NCI-H2227 (cell line): ENCODE results near the gene SLC44A2.
"Not testable (repeated sequence)": the region's sequence is repeated elsewhere in the genome, so short reads cannot be mapped to it uniquely, and the experiment has no call there.

Experiments used
- DNase-seq: peaks from one replicate; lab custom pipeline; 2025; ENCODE audit not compliant: unreplicated experiment; lab: John Stamatoyannopoulos, UW

The SLC44A2 gene

DNA sequence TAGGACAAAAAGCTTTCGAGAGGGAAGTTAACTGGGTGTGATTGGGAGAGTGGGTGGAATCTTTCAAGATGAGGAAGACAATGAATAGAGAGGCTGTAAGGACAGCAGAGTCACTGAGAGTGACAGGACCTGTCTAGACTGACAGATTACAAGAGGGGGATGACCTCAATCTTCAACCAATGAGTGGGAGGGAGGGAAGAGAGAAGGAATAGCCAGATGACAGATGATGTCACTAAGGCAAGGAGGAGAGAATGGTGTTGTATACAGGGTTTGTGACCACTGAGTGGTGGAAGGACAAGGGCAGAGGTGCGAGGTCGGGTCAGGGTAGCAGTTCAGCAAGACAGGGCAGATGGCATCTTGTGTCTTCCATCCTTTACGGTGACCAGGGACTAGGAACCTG lies 23.0 kb downstream of the SLC44A2 start:
- DNase-seq = no peak

DNA sequence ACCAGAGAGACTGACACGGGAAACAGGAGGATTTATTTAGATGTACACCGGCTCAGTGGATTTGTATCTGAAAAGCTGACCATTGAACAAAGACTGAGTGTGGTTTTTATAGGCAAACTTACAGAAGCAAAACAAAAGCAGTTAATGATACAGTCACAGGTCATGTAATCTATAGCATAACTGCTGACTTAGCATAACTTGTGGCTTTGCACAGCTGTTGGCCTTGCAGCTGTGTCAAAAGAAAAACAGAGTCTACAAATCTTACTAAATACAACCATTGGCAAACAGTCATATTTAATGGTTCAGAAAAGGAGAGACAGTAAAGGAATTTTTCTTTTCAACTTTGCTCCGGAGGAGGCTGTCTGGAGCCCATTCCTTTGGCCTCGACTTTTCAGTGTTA lies 26.5 kb downstream of the SLC44A2 start:
- no peak for DNase-seq

DNA sequence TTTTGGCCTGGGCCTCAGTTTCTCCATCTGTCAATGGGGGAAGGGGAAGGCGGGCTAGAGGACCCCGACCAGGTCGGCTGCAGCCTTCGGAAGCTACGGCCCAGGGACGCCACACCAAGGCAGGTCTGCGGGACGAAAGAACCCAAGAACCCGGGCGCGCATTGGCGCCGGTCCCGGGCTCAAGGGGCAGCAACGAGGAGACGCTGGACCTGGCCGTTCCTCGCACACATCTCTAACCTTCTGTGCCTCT lies 28.1 kb downstream of the SLC44A2 start:
- no peak for DNase-seq

DNA sequence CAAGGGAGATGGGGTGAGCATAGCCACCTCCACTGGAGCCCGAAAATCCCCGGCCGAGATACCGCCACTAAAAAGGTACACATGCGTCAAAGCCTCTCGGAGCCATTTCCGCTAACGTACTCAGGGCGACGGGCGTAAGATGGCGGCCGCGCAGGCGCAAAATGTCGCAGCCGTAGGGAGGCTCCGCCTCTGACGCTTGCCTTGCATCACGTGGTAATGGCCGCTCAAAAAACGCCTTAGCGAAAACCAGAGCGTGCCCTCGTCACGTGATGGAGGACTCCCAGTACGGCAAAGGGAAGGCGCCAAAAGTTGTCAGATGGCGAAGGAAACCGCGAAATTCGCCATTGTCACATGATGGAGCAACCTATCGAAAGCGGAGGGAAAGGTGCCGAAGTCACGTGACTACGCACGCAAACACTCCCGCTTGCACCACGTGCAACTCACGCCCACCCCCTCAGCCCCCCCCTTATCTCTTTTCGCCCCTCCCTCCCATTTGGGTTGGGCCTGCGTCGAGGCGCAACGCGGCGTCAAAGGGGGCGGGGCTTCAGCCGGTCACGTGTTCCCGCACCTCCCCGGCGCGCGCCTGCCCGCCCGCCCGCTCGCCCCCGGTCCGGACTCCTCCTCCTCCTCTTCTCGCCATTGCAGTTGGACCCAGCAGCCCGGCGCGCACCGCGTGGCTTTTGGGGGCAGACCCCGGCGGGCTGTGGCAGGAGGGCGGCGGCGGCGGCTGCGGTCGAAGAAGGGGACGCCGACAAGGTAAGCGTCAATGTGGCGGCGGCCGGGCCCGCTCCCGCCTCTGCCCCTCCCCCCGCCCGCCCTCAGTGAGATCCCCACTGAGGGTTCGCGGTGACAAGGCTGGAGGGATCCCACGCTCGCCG lies 28.6 kb downstream of the SLC44A2 start, which contains the start of gene ILF3:
Gene ILF3 (plus strand): TSS at position 615 of the 878 bp plus-strand sequence. CDS start 16,260 bp downstream, outside the sequence.
- peak; percentile 99 for DNase-seq

DNA sequence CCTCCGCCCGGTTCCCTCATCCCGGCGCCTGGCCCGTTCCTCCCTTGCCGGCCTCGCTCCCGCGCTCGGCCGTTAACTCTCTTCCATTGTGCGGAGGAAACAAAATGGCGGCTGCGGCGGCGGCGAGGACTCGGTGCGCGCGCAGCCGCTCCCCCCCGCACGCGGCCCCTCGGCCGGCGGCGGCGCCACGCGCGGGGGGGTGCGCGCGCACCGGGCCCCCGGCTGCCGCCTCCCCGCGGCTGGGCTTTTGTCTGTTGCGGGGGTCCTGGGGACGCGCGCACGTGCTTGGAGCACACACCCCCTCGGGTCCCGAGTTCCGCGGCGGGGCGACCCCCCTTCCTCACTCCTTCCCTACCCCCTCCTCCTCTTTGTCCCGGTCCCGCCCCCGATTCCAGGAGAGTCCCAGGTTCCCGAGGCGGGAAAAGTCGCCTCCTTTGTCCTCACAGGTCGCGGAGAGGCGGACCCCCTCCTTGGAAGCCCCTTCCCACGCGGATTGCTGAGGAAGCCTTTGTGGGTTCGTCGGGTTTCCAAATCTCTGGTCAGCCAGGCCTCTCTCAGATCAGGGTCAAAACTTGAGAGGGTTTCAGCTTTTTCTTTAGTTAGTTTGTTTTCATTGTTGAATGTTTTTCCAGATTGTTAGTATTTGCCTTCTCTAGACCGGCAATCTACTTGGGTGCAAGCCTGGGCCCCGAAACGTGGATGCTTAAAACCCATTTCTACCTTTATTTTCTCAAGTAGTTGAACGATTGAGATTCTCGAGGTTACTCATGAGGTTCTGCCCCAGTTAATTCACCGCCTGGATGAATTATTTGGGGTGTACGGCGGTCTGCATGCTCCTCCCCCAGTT lies 29.5 kb downstream of the SLC44A2 start:
- peak; percentile 73 for DNase-seq

DNA sequence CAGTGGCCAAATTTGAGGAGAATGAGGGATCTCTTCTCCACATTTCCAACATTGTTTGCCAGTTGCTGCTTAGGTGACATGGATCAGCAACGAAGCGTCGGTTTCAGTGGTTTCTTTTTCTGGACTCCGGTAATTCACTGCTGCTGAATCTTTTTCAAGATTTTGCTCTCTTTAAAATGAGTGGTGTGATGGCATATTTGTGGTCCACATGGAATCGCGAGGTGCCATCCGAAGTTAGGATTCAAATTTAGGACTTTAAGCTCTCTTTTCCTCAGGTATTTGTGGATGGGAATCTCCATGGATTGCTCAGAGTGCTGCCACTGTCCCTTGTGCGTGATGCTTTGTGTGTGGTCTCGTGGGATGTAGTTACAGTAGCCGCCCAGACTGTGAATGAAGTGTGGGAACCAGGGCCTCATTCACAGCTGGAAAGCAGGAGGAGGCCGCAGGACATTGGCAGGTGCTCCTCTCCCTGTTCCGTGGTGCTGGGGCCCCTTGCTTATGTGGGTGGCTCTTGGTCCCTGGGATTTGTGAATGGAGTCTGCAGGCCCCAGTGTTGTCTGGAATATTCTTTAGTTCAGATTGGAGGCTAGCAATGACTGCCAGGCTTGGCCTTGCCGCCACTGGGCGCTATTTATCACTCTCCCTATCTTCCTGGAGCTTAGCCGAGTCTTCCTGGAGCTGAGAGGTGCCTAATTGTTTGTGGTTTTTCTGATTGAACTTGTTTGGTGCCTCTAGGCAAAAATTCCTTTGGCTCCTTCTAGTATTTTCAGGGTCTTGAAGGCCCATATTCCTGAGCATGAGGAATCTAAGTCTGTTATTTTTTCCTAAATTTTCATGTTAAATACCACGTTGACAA lies 30.3 kb downstream of the SLC44A2 start:
- peak; percentile 17 for DNase-seq

DNA sequence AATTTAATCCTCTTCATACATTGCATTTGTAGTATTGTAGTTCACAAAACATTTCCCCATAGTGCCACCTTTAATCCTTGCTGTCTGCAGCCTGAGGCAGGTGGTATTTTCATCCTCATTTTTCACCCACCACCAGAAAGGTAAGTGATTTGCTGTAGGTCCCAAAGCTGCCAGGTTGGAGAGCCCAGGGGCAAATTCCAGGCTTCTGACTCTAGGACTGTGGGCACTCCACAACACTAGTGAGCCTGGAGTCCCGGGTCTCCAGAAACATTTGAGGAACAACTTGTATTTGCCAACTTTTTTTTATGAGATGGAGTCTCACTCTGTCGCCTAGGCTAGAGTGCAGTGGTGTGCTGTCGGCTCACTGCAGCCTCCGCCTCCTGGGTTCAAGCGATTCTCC lies 35.0 kb downstream of the SLC44A2 start:
- no peak for DNase-seq

DNA sequence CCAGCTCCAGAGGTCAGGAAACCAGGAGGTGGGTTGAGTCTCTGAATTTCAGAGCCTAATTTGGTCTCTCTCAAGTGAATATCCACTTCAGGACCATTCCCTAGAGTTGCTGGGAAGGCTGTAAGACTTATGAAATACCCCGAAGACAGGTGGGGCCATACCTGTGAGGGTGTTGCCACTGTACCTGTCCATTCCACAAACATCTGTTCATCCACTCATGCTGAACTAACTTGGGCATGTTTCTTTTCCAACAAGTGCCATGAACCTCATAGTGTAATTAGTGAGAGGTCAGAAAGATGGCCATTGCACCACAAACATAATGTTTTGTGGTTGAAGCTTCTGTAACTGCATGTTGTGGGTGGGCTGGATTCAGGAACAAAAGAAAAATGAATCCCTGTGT lies 36.6 kb downstream of the SLC44A2 start:
- no peak for DNase-seq

DNA sequence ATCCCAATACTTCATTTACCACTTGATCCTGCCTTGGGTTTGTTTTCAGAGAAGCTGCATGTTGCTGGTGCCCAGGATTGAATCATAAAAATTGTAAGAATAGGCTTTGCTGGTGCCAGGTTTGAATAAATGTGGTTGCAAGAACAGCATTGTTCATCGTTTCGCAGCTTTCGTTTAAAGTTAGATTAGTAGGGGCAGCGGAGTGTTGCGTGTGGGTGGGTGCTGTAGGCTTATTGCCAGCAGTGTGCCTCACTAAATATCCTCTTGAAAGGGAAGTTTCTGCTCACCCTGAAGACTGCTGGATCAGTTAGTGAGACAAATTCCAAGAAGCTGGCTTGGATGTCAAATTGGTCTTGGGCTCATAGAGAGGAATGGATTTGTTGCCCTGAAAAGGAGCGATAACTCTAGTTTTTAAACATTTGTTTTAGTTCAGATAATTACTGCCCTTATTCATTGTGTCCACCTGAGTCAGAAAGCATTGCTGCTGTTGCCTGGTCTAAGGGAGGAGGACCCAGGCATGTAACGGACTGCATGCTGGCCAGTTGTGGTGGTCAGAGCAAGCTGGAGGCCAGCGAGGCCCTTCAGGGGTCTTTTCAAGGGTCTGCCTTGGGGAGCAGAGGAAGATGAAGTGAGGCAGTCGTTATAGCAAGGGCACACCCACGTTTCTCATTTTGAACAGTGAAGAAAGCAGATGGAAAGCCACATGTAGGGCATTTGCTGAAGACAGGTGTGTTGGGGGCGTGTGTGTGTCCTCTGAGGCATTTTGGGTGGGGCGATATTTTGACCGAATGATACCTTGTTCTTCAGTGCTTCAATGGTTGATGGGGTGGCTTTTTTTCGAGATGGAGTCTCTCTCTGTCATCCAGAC lies 37.3 kb downstream of the SLC44A2 start:
- no peak for DNase-seq

DNA sequence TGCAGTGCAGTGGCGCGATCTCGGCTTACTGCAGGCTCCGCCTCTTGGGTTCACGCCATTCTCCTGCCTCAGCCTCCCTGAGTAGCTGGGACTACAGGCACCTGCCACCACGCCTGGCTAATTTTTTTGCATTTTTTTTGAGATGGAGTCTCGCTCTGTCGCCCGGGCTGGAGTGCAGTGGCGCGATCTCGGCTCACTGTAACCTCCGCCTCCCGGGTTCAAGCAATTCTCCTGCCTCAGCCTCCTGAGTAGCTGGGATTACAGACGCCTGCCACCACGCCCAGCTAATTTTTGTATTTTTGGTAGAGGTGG lies 37.9 kb downstream of the SLC44A2 start:
- DNase-seq = not testable (repeated sequence)

DNA sequence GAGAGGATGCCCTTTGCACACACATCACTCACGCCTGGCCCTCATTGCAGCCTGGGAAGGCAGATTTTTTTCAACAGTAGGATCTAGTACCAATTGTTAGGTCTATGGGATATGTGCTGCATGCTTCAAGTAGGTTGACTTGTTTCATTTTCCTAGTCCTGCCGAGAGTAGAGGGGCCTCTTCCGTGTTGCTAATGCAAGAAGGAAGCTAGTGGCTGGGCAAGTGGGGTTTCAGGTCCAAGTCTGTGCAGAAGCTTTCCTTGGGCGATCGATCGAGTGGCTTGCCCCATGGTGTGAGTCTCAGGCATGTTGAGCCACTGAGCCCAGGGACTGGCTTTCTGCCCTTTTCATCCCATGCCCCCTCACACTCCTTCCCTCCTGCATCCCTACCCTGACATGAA lies 42.5 kb downstream of the SLC44A2 start:
- no peak for DNase-seq

DNA sequence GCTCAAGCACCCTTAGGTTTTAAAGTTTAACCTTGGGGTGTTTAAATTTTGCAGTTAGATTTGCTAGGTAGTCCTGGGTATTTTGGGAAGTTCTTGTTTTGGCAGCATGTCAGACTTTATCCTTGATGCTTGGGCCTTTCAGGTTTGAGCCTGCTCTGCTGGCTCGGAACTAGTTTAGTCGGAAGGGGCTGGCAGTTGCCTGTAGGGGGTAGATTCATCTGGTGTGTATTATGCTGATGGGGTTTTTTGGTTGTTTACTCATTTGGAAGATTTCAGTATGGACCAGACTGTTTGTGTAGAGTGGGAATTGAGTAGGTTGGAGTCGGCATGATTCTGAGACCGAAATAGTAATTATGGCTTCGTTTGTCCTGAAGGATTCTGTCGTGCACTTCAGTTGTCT lies 43.9 kb downstream of the SLC44A2 start:
- DNase-seq = no peak

DNA sequence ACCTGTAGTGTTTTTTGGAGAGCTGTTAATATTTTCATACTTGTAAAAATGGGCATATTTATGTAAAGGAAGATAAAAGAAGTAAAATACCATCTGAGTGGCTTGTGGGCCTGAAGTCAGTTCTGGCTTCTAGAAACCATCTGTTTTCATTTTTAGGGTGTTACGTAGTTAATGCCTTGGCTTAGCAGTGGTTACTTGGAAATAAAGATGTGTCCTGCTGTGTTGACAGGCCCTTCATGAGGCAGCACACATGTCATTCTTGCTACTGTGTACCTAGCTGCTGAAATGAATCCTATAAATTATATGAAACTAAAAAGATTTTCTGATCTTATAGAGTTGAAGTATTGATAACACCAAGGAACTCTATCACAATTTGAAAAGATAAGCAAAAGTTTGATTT lies 44.8 kb downstream of the SLC44A2 start:
- DNase-seq = no peak

DNA sequence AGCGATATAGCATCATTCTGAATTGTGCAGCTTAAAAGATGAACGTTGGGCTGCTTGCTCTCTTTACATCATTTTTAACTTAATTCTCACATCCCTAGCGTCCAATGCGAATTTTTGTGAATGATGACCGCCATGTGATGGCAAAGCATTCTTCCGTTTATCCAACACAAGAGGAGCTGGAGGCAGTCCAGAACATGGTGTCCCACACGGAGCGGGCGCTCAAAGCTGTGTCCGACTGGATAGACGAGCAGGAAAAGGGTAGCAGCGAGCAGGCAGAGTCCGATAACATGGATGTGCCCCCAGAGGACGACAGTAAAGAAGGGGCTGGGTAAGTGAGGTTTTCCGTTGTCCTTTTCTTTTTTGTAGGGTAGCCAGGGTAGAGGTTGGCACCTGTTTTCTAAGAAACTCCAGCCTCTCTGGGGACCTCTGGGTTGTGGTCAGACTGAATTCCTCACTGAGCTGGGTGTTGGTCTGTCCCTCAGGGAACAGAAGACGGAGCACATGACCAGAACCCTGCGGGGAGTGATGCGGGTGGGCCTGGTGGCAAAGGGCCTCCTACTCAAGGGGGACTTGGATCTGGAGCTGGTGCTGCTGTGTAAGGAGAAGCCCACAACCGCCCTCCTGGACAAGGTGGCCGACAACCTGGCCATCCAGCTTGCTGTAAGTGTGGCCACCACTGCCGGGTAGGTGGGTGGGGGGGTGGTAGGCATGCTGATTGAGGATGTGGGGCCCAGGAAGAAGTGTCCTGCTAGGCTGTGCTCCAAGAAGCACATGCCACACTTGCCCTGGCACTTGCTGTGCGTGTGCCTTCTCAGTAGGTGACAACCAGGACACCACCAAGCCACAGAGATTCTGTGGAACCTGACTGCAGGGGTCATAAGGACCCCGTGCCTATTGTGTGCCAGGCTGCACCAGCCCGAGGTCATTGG lies 45.8 kb downstream of the SLC44A2 start:
- DNase-seq = no peak

DNA sequence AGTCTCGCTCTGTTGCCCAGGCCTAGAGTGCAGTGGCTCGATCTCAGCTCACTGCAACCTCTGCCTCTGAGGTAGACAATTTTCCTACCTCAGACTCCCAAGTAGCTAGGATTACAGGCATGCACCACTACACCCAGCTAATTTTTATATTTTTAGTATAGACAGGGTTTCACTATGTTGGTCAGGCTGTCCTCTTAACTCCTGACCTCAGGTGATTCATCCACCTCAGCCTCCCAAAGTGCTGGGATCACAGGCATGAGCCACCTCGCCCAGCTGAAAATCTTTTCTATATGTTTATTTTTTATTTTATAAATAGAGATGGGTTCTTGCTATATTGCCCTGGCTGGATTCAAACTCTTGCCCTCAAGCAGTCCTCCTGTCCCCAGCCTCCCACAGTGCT lies 46.6 kb downstream of the SLC44A2 start:
- DNase-seq = not testable (repeated sequence)

DNA sequence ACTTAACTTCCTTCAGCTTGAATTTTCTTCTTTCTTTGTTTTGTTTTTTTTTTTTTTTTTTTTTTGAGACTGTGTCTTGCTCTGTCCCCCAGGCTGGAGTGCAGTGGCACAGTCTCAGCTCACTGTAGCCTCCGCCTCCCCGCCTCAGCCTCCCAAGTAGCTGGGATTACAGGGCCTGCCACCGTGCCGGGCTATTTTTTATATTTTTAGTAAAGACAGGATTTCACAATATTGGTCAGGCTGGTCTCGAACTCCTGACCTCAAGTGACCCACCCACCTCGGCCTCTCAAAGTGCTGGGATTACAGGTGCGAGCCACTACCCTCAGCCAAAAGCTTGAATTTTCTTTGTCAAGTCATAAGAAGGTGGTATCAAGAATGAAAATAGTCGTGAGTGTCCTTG lies 49.9 kb downstream of the SLC44A2 start:
- DNase-seq = not testable (repeated sequence)

DNA sequence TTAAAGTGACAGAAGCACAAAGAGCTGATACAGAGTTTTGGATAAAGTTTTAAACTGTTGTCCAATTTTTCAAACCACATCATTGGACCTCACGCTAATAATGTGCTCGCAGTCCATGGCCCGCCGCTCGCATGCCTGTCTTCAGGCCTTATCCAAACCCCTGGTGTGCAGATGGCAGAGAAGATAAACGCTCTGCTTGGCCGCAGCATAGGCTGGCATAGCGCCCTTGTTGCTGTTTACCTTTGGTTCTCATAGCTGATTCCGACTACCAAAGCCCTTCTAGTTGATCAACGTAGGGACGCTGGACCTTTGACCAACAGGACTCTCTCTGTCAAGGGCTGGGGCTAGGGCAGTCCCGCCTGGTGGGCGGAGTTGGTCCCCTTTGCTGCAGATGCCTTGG lies 52.4 kb downstream of the SLC44A2 start:
- no peak for DNase-seq

DNA sequence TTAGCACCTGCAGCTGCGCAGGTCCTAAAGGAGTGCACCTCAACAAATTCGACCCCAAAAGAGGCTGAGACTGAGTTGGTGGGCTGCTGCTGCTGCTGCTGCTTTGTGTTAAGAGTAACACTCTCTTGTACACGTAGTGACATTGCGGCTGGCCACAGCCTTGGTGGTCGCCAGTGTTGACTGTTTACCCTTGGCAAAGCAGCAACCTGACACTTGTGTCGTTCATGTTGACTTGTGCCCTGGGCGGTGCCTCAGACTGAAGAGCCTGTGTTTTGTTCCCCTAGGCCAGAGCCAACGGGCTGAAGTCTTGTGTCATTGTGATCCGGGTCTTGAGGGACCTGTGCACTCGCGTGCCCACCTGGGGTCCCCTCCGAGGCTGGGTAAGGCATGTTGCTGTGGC lies 53.5 kb downstream of the SLC44A2 start:
- no peak for DNase-seq

DNA sequence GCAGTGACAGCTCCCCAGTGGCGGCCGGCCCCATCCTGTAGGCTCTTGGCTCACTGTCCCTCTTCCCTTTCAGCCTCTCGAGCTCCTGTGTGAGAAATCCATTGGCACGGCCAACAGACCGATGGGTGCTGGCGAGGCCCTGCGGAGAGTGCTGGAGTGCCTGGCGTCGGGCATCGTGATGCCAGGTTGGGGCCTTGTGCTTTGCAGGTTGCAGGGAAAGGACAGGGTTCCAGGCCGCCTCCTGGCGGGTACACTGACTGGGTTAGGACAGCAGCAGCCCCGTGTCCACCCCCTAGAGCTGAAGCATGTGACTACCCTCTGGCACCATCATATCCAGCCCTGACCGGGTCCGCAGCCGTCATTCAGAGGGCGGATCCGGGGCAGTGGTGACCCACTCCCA lies 54.4 kb downstream of the SLC44A2 start:
- no peak for DNase-seq
